HG02588 (cell line): ENCODE measurements around the gene PKM.
"Not testable (repeated sequence)": the region's sequence is repeated elsewhere in the genome, so short reads cannot be mapped to it uniquely, and the experiment has no call there.

Experiments
- ATAC-seq: cut with Tn5 transposase; IDR thresholded peaks from one replicate; pipeline ENCODE4 v1.9.1; 2021; ENCODE audit warnings: mild to moderate bottlenecking, moderate library complexity; ENCODE audit not compliant: unreplicated experiment

The PKM gene

GRCh38 chr15:72231066-72231832 is at the start of gene PKM:
PKM (minus strand) TSS chr15:72231190; CDS start chr15:72219097, 12,093 bp downstream.
- peak; percentile 44 for ATAC-seq

DNA sequence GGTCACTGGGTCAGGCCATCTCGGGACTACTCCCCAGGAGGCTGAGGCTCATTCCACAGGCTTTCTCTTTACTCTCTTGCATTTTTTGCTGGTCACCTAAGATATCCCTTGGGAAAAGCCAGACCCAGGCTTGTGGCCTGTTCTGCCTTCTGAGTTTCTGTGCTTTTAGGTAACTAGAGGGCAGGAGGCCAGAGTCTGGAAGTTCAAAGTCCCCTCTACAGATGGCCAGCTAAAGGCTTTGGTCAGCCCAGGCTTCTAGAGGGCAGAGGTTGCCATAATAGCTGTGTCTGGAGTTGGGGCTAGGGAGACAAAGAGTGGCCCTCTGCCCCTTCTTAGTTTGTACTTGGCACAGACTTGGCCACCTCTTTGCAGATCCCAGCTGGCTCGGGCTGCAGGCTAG is 49.8 kb upstream of the PKM start:
- no peak for ATAC-seq

GRCh38 chr15:72278737-72279136 is 47.7 kb upstream of the PKM start:
- no peak for ATAC-seq

GRCh38 chr15:72276326-72276700 is 45.3 kb upstream of the PKM start:
- ATAC-seq: no peak

- ATAC-seq: not testable (repeated sequence)
Measured at GRCh38 chr15:72275635-72276325, 44.8 kb upstream of the PKM start.

DNA sequence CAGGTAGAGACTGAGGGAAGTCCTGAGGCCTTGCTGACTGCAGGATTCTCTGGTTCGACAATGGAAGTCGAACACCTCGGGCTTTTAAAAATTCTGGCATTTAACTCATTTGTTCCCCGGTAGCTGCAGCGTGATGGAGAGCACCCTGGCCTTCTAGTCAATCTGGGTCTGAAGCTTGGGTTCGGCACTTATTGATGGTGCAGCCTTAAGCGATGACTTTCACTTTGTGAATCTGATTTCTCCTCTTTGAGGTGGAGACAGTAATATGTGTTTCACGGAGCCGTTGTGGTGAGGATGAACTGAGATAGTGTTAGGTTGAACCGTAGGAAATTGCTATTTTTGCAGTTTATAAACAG is 42.0 kb upstream of the PKM start:
- no peak for ATAC-seq

GRCh38 chr15:72272213-72272996 is 41.4 kb upstream of the PKM start, which contains the start of gene PARP6:
PARP6 (minus strand) TSS chr15:72272554; CDS start chr15:72267477, 5,077 bp downstream.
- ATAC-seq: peak; percentile 93

DNA sequence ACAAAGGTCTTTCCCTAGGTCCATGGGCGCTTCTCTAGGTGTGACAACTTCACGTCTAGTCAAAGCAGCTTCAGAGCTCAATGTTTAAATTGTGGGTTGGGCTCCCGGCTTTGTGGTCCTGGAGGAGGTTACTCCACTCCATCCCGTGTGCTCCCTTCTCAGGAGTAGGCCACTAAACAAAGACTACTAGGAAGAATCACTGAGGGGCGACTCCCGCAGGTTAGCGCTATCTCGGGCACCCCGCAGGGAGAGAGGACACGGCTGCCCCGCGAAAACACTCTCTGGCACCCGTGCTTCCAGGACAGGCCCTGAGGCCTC is 40.9 kb upstream of the PKM start:
- ATAC-seq: no peak

DNA sequence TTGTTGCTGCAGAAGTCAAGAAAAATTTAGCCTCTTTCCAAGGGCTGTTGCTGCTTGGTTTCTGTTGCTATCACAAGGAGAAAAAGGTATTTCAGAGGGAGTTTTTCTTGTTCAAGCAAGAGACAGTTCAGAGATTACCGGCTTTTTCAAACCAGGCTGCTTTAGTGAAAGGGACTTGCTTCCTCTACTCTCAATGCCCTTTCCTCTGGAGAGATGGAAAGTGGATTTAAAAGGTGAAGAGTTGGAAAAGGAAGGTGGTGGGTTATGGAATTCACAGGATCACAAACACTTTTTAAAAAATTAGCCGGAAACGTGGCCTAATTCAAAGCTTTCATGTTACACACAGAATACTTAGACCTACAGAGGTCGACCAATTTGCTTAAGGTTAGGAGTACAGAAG is 40.2 kb upstream of the PKM start:
- no peak for ATAC-seq

DNA sequence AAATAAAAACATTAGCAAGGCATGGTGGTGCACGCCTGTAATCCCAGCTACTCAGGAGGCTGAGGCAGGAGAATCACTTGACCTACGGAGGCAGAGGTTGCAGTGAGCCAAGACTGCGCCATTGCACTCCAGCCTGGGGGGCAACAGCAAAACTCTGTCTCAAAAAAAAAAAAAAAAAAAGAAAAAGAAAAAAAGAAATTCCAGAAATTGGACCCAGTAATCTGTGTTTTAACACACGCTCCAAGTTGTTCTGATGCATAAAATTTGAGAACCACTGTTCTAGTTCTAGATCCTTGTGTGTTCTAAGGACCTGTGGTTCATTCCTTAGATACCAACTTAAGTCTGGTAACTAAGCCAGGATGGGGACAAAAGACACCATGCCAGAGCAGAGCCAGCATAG is 38.7 kb upstream of the PKM start:
- no peak for ATAC-seq

- no peak for ATAC-seq
Measured at GRCh38 chr15:72265031-72265430, 34.0 kb upstream of the PKM start.

GRCh38 chr15:72252663-72253299 is 21.8 kb upstream of the PKM start:
- ATAC-seq: no peak

DNA sequence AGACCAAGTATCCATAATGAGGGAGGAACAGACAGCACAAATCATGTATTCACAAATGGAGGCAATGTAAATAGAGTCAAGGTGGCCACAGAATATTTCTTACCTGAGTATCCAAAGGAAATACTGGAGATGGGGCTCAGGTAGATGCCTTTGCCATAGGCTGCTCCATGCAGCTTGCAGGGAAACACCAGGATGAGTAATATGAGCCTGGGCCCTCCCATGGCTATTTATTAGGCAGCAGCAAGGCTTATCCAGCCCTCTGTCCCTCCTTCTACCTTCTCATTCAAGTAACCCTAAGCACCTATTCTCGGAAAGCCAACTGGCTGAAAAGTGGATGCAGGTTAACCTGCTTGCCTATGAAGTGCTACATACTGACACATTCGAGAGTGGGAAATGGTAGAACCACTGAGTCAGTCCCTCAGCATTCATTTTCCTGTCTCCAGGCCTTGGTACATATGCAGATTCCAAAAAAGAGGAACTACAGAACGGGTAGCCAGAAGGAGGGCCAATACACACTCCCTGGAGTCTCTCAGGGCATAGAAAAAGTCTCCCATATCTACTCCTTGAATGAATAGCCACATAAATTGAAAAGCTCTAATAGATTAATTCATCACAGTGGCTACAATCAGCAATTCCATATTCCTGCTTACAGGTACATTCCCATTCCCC is 18.3 kb upstream of the PKM start:
- ATAC-seq: no peak

GRCh38 chr15:72248514-72248913 is 17.5 kb upstream of the PKM start:
- ATAC-seq: no peak

GRCh38 chr15:72242775-72243370 is 11.9 kb upstream of the PKM start:
- no peak for ATAC-seq

DNA sequence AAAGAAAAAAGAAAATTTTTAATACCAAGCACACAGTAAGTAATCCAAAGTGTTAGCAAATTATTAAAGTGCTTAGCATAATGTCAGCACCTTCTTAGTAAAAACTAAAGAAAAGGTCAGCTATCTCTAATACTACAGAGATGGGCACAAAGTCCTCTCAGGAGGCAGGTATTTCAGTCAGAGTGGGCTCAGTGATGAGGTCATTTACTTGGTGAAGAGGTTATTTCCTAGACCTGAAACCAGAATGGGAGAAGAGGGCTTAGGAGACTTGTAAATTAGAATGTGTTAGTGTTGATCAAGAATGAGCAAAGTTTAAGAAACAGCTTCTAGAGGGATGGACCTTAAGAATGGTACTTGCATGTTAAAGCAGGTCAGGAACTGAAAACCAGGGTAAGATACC is 8.7 kb upstream of the PKM start:
- ATAC-seq: no peak

DNA sequence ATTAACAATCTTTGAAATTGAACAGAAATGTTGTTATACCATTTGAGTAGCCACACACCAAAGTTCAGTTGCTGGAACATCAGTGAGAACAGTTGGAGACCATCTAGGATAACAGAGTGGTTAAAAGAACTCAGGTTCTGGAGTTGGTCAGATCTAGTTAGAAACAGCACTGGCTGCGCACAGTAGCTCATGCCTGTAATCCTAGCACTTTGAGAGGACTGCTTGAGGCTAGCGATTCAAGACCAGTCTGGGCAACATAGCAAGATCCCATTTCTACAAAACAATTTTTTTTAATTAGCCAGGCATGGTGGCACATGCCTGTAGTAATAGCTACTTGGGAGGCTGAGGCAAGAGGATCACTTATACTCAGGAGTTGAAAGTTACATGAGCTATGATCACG is 7.6 kb upstream of the PKM start:
- no peak for ATAC-seq

DNA sequence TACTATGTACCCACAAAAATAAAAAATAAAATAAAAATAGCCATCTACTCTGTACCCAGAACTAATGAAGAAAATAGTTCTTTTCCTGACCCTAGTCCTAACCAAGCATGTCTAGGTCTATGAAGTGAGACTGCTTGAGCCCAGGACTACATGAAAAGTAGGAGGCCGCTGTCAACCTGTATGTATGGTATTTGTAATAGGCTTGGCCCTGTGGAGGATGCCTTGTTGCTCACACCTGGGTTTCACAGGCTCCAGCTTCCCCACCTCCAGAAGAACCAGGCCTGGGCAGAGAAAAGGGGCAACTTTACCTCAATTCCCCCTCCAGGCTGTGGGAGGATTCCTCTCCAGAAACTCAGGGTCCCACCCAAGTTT is 6.8 kb upstream of the PKM start:
- no peak for ATAC-seq

DNA sequence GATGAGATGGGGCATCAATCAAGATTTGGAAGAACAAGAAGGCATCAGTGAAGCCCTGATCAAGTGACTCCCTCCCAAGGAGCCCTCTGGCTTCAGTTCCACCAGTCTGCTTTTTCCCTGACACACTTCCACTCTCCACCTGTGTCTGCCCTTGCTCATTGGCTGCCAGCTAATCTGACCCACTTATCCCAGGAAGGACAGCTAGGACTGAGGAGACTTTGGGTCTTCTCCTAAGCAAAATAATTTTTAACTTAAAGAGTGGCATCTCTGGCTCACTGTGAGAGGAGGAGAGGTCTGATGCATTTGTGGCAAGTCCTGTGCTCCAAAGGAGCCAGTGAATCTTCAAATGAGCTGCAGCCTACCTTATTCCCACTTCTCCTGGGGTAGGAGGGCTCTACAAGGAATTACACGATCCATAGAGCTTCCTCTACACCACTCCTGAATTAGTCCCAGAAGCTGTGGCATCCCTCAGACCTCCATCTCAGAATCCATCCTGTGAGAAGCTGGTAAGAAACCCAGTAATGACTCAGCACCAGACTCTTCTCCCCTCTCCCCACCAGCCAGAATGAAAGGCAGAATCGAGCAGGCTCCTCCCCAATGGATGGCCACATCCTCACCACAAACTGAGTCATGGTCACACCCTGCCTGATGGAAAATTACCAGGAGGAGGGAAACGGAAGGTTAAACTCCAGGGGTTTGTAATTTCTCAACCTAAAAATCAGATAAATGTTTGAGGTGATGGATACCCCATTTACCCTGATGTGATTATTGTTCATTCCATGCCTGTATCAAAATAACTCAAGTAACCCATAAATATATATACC is 6.3 kb upstream of the PKM start:
- ATAC-seq: peak; percentile 59
